HG02571 (cell line): ENCODE data around the gene TMEM184A.
A peak's percentile ranks its signal among the peaks of the same experiment; 100 is the strongest.

Experiments
- ATAC-seq: cut with Tn5 transposase; IDR thresholded peaks from one replicate; pipeline ENCODE4 v1.9.1; 2021; ENCODE audit warnings: mild to moderate bottlenecking, moderate library complexity; ENCODE audit not compliant: unreplicated experiment

Gene TMEM184A

DNA sequence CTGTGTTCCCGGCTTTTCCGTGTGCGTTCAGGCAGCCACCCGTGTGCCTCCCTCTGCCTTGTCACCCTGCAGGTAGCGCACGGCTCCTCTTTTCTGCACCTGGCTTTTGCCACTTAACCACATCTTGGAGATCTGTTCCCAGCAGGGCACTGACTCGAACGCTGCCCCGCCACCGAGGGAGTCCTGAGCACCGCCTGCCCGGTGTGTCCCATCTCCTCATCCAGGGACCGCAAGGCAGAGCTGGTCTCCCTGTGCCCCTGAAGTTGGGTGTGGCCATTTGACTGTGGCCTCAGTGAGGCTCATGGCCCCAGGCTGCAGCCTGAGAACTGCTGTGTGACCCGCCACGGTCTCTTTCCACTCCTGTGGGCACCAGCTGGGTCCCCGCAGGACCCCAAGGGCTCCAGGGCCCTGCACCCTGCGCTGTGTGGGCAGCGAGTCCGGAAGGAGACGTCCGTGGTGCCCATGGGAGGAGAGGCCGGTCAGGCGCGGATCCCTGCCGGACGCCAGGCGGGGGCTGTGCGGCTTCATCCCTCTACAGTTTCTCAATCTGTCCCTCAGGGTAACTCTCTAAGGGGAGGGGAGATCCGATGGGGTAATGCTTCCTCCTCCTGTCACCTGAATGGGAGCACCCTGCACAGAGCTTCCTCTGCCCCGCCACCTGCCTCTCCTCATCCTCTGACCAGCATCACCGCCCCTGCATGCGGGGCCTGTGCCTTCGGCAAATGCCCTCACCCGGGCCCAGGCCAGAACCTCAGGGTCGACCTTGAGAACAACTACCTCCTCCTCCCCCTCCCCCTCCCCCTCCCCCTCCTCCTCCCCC is 50.1 kb downstream of the TMEM184A start:
- ATAC-seq, result no peak

DNA sequence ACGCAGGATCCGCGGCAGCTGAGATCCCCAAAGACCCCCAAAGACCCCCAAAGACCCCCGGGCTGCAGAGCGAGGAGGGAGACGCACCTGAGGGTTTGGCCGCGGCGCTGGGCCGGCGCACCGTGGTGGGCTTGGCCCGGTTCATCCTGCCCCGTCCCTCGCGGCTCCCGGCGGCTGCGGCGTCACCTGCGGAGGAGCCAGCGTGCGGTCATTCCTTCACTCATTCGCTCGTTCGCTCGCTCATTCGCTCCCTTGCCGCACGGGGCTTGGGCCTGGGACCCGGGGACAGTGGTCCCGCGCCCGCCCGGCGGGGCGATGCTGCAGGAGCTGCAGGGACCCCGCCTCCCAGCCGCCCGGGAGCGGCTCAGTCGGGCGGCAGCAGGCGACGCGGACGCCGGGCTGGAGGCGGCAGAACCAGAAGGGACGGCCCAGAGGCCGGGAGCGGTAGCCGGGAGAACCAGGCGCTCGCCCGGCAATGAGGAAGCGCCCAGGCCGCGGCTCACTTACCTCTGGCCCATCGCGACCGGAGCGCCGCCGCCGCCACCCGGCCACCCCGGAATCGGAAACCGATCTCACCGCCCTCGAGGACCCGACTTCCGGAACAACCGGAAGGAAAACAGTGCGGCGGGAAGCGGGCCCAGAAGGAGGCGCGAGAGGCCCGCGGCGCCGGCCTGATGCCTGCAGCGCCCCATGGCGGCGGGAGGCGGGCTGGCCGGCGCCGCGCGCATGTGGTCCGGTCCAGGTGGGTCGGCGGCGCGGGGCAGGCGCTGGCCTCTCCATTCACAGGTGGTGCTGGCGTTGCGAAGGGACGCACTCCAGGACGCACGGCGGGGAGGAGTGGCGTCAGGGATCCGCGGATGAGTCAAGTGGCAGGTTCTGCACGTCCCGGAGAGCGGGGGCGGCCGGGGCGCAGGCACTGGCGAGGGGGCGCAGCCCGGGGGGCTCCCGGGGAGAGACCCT is 51.9 kb downstream of the TMEM184A start, which contains the start of gene INTS1:
Gene INTS1 (minus strand): TSS at position 574 of the 960 bp plus-strand sequence. CDS start 429 bp downstream, at position 145.
- ATAC-seq, result peak; percentile 70

DNA sequence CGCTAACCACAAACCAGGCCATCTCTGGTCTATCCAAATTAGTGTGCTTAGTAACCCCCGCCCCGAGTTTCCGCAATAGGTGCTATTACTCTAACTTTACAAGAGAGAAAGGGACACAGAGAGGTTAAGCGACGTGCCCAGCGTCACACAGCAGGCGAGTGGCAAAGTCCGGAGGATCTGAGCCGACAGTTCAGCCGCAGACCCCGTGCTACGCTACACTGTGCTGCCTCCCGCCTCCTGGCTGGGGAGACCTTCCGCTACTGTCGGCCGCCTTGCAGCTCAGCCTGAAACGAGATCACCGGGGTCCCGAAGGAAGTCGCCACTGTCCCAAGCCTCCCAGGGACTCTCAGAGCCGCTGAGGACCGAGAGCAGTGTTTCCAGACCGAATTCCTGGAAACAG is 52.6 kb downstream of the TMEM184A start:
- no peak for ATAC-seq

DNA sequence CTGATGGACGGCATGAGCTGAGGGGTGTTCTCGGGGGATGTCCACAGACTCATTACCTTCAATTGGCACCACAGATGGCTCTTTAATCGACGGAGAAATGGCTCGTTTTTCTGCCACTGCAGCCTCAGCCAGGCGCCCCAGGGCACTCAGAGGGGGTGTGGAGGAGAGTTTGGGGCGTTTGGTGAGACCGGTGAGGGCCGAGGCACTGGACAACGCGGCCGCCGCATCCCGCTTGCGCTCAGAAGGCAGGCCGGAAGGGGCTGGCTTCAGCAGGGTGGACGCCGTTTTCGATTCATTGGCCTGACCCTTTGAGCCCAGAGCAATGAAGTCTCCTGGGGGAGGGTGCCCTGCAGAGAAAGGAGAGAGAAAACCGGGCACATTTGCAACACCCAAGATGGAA is 53.2 kb downstream of the TMEM184A start:
- ATAC-seq, result no peak

DNA sequence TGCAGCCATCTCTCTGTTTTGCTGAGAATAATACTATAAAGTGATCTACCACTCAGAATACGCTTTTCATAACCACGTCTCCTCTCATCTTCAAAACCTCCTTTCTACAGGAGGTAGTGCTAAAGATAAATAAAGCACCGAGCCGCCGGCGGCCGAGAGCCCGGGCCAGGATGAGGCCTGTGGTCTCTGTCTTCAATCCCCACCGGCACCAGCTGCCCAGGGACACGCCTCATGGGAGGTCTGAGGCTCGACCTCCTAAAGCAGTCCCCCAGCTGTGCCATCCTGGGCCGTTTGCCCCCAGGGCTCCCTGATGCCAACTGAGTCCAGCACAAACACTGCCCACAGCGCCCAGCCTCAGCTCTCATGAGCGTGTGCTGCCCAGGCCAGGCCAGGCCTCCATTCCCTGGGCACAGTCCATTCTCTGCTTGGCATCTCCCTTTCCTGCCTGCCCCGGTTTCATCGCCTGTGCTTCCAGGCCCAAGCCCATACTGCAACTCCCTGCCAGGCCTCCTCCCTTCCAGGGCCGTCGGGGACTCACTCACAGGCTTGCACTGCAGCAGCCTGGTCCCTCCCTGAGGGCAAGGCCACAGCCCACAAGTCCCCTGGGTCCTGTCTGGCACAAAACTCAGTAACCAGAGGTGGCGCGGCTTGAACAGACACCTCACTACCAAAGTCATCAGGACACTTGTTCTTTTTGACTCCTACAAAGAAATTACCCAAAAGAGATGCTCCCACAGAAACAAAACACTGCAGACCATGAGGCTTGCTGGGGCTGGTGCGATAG is 54.3 kb downstream of the TMEM184A start:
- ATAC-seq, result no peak

DNA sequence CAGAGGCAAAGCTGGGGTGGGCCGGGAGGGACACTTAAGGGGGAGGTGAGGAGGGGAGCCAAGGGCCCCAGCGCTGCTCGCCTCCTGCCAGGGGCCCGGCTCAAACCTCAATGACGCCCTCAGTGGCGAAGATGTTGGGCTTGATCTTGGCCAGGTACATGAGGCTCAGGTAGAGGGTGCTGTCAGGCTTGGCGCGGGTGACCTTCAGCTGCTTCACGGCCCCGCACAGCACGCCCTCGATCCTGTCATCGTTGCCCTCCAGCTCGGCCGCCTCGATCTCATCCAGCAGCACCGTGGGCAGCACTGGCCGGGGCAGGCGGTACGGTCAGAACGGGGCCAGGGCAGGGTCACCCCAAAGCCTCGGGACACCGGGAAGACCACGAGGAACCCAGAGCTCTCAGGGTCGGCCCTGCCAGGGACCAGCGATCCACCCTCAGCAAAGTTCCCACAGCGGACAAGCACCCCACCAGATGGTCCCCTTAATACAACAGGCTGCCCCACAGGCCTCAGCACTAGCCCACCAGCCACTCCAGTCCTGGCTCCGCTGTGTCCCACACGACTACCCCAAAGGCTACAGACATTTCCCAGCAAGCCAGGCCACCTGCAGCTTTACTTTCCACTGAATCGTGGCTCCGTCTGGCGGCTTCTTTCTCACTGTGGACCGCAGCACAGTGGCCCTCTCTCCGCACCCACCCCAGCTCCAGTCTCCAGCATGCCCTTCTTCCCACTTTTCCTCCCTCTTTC is 55.8 kb downstream of the TMEM184A start:
- no peak for ATAC-seq

DNA sequence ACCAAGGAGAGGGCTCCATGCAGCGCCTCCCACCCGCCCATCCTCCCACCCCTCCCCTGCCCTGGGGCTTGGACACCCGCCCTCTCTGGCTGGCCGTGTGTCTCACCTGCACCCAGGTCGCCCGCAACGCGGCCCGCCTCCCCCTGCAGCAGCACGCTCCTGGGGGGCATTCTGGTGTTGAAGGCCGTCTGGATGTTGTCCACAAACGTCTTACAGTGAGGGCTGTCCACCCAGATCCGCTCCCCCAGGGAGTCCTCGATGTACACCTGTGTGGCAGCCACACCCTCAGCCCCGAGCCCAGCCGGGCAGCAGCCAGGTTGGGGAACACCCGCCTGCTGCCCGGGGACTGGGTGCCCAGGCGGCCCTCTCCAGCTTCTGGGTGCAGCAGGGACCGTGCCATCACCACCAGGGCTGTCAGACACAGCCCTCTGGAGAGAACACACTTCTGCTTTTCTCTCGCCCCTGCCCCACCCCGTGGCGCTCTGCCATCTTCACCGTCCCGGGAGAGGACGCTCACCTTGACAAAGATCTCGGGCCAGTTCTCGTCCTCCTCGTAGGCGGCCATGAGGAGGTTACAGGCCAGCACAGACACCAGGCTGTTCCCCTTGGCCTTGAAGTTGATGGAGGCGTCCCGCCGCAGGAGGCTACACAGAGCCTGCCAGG is 56.5 kb downstream of the TMEM184A start:
- ATAC-seq, result no peak

DNA sequence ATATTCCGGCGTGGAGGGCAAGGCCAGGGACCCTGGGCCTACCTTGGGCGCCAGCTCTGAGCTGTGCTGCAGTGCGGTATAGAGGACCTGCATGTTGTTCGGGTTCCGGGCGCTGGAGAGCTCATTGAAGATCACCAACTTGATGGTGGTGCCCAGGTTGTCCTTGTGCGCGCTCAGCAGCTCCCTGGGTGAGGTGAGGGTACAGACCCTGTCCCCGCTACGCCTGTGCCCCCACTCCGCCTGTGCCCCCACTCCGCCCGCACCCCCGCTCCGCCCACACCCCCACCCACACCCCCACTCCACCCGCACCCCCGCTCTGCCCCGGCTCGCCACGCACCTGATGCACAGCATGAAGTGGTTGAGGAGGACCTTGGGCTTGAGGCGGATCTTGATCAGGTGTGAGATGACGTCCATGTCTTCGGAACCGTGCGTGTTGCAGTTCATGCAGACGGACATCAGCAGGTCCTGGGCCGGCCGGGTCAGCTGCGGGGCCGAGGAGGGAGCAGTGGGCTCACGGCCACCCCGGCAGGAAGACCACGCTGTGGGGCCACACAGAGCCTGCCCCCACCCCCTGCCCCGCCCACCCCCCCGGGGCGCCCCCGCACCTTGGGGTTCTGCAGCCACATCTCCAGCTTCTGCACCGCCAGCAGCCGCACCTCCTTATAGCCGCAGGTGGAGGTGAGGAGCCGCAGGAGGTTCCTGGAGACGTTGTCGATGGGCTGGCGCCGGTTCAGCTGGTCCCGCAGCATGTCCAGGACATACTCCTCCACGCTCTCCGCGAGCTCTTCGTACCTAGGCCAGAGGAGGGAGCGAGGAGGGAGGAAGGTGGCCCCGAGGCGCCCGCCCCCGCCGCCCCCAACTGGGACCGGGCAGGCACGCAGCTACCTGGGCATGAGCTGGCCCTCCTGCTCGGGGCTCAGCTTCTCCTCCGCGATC is 57.4 kb downstream of the TMEM184A start:
- ATAC-seq, result no peak

DNA sequence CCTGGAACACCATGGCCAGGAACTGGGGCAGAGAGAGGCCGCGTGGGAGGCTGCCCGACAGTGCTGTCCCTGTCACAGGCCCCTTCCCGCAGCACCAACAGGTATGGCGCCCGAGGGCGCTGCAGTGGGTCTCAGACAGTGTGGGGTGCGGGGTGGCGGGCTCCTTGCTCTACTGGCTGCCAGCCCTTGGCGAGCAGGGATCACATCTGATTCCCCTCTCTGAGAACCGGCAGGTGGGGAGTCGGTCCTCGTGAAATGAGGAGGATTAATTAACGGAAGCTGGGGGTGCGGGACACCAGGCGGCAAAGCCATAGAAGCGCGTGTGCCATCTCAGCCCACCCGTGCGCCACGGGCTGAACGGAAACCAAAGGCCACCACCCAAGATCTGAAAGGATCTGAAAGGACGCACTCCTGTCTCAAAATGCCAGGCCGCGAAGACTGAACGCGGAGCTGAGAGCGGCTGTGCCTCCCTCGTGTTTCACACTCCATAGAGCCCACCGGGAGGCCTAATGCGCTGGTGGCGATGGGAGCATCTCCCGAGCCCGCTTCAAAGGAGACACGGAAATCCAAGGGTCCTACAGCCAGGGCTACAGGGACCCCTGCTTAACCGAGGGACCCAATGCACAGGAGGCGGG is 58.6 kb downstream of the TMEM184A start:
- ATAC-seq, result no peak

DNA sequence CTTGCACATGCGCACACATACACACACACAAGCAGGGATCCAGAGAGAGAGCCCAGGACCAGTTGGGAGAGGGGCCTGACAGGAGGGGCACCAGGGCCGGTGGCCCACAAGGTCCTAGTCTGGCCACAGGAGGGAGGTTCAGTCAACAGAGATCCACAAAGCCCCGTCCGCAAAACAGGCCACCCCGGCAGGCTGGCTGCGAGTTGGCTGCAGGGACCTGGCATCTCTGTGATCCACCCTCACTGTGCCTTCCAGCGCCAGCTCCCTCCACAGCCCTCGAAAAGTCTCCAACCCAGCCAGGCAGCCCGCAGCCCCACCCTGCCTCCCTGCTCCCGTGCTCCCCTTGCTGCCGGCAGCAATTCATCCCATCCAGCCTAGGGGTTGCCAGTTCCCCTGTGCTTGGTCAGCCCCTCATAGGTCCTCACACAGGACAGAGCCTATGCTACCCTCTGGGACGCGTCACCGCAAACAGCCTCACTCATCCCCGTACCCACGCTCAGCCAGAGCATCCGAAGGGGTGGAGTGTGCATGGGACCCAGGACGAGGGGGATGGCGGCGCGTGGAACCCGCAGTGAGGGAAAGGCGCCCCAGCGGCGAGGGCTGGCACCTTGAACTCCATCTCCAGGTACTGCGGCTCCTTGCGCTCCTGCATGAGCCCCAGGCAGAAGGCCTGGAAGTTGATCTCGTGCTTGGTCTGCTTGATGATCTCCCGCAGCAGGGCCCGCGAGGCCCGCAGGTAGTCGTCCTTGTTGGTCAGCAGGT is 59.3 kb downstream of the TMEM184A start:
- ATAC-seq, result no peak

DNA sequence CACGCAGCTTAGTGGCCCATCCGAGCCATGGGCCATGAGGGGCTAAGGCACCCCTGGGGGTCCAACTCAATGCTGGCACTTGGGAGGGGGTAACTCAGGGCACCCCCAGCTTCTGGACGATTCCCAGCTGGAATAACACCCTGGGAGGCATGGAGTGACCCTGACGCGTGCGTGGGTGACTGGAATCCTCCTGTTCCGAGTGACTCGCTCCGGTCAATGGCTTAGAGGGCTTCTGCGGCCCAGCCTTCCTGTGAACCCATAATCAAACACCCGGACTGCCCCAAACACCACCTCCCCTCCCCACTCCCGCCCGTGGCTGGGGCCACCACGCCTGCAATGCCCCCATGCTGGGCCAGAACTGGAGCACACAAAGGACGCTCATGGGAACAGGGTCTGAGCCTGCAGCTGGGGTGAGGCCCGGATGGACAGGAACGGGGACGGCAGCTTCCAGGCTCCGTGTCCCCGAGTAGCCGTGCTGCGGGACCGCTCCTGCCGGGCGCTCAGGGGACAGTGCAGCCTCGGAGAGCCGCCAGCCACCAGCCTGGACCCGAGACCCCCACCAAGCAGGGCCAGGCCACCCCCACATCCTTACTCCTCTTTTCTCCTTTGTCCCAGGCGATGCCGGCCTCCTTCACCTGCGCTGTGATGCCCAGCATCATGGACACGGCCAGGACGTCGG is 60.3 kb downstream of the TMEM184A start:
- no peak for ATAC-seq

DNA sequence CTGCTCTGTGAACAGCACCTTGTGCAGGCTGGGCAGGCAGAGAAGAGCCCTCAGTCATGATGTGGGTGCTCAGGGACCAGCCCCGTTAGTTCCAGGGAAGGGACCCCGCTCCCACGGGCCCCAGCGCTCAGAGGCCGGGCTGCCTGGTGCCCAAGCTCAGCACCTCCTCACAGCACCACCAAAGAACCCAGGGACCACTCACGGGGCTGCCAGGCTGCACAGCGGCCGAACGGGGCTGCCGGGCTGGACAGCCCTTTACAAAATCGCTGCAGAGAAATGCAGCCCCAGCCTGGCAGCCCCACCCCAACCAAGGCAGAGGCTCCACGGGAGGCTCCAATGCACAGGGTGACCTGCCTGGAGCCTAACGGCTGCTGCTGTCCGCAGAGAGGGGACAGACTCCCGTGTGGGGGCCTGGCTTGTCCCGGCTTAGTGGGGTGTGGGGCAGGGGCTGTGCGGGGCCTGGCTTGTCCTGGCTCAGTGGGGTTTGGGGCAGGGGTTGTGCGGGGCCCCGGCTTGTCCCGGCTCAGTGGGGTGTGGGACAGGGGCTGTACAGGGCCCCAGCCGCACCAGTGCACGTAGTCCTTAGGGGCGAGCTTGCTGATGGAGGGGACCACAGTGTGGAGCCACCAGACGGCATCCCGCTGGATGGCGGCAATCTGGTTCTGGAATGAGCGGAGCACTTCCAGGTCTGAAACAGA is 61.0 kb downstream of the TMEM184A start:
- no peak for ATAC-seq

DNA sequence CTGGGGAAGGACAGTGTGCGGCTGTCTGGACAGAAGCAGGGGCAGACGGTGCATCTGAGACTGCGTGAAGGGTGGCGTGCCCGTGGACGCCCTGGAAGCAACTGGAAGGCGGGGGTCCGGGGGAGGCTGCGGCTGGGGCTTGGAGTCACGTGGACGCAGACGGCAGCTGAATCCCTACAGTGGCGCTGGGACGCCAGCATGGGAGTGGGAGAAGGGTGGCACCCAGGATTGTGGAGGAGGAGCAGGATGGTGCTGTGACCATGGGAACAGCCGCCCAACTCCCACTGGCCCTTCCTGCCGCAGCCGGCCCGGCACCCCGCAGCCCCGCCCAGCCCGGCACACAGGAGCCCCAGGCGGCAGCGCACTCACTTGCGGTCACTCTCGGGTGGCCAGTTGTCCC is 61.6 kb downstream of the TMEM184A start:
- ATAC-seq, result no peak

DNA sequence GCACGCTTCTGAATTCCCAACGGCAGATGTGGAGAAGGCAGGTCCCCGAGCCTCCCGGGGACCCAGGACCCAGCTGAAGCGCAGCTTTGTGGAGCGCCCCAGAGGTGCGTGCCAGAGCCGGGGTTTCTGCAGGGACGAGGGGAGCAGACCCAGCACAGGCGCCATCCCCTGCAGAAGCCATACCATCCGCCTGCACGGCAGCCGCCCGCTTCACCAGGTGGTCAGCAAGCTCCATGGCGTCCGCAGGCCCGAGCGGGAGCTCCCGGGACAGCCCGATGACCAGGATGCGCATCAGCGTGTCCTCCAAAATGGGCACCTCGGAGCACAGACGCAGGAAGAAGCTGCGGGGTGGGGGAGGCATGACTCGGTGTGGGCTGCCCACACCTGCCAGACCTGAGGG is 62.4 kb downstream of the TMEM184A start:
- no peak for ATAC-seq

DNA sequence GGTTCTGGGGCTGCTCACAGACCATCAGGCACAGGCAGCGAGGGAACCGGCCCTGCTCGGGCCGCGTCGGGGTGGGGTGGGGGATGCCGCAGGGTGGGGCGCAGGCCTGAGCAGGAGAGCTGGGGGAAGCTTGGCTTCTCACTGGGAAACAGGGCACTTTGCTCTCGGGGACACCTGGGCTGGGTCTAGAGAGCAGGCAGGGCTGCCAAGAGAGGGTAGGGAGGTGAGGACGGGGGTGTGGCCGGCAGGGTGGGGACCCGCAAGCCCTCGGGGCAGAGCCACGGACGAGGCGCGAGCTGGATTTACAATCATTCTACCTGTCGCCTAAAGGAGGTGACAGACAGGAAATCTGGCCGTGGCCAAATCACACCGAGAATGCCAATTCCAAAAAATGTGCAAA is 62.9 kb downstream of the TMEM184A start:
- ATAC-seq, result no peak

DNA sequence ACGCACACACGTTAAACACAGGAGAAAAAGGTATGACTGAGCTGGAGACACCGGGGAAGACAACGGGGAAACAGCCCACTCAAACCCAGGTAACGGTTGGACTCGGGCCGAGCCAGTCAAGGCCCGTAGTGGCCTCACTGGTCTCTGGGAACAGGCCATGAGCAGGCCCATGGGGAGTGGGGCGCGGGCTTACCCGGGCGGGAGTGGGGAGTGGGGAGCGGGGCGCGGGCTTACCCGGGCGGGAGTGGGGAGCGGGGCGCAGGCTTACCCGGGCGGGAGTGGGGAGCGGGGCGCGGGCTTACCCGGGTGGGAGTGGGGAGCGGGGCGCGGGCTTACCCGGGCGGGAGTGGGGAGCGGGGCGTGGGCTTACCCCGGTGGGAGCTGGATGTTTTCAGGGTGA is 63.4 kb downstream of the TMEM184A start:
- no peak for ATAC-seq
